NCI-H2227 (cell line): ENCODE measurements around the gene DNM3.

Experiments used
- DNase-seq: peaks from one replicate; lab custom pipeline; 2025; ENCODE audit not compliant: unreplicated experiment; lab: John Stamatoyannopoulos, UW

The DNM3 gene

DNA sequence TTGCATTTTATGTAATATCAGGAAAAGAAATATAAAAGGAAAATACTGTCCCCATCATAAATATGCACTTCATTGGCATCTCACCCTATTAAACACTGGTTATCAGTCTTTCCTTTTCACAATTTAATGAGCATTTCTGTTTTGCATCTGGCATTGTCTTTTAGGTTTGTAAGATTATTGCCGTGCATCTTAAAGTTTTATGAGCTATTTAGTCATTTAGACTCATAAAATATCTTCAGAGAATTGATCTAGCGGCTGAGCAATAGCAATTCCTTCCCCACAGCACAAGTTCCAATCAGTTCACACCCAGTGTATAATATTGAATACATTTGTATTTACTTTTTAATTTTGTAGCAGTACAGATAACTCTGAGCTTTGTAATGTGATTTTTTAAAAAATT lies 466.8 kb downstream of the DNM3 start:
- DNase-seq = no peak

GRCh38 chr1:172308577-172308976 lies 467.3 kb downstream of the DNM3 start:
- DNase-seq = no peak

GRCh38 chr1:172320733-172321132 lies 479.4 kb downstream of the DNM3 start:
- DNase-seq = no peak

GRCh38 chr1:172321451-172321850 lies 480.2 kb downstream of the DNM3 start:
- no peak for DNase-seq

DNA sequence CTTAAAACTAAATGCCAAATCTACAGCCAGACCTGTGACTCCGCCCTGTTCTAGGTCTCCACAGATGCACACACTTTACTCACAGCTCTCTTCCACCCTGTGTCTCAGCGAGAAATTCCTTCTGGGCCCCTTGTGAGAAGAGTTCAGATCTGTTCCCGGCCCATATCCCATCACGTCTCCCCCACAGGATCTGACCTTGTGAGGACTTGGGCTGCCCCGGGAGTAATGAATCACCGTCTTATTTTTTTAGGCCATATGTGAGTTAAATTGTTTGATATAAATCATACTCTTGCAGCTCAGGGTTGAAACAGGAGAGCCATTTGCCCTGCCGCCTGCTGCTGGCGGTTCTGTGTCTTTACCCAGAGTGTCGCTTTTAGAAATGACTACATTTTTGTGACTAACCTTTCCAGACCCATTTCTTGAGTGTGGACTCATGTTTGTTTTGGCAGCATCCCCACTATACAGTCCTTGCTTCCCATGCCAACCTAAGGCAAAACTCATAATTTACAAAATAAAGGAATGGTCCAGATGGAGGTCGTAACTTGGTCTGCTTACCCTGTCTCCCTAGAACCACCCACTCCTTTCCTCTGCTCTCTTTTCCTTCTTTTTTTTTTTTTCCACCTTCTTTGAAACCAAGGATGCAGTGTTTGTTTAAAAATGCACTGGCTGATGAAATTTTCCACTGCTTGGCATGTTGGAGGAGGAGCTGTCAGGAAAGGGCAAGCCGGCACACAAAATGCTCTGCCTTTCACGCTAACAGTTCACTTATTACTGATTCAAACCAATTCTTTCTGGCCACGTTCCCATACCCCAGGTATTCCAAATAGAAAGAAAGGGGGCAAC lies 481.1 kb downstream of the DNM3 start:
- DNase-seq = peak; percentile 23

DNA sequence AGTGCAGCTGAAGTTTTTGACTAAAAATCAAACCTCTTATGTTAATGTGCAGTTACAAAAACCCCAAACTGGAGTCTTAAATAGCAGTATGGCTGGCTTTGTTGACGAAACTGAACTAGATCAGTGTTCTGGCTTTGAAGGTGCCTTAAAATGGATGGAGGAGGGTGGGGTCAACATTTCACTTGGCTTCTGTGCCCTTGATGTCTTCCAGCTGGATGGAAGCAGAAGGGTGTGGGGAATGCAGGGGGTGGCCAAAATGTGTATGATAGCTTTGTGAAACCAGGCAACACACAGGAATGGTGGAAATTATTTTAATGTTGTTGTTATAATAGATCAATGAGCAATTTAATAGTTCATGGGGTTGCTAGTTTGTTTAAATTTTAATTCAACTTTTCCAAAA lies 482.4 kb downstream of the DNM3 start:
- no peak for DNase-seq

DNA sequence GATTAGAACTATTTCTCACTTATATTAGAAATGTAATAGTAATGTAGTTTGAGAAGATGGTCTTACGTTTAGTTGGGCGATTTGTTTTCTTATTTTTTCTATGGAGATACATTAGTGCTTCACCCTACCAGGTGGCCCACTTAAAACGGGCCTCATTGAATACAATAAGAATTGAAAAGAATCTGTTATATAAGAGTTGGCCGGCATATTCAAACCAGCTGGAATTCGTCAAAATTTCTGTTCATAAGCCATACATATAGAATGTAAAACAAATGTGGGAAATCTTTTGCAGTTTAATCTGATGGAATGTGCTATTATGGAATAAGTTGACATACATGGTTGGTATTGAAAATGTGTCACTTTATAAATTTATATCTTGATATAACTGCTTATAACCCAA lies 482.8 kb downstream of the DNM3 start:
- DNase-seq = no peak

DNA sequence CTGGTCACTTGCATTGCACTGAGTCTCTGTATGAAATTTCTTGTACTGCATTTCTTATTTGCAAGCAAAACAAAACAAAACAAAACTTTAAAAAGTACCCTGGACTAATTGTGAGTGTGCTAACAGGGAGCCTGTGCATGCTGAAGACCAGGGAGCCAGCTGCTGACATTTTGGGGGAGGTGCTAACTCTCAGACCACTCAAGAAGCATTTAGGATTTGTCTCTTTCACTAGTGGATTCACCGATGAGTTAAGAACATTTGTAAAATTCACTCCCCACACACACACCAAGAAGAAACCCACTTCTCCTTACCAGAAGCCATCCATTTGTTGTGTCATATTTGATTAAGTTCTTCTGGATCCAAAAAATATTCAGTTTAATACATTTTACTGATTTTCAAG lies 483.5 kb downstream of the DNM3 start:
- DNase-seq = no peak

DNA sequence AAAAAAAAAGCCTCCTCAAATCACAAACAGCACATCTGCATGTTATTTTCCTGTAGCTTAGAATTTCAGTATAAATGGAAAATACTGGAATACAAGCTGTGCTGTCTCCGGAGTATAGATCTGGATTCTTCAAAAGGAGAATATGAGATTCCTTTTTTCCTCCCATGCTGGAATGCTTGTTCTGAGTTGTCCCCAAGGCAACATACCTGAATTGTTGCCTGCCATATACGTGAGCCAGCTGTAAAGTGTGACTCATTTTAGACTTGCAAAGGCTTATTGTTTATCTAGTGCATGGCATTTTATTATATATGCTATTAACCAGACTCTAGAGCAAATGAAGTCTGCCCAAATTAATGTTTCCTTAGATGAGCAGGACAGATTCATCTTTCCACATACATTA lies 484.2 kb downstream of the DNM3 start:
- DNase-seq = no peak

DNA sequence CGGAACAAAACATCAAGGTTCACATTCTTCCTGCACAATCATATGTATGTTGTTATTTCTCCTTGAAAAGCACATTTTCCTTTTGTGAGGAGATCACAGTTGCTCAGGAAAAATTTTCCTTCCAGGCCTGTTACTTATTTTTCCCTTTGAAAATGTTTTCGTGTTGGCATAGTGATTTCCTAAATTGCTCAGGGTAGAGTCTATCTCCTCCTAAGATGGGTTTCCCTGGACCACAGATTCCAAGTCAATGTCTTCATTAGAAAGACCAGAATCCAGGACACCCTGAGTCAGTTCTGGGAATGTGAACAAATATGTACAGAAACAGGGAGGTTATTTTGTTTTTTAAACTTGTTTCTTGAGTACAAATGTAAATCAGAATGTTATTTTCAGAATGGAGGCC lies 484.8 kb downstream of the DNM3 start:
- no peak for DNase-seq

GRCh38 chr1:172328266-172328665 lies 487.0 kb downstream of the DNM3 start:
- no peak for DNase-seq

- DNase-seq = no peak
These were observed 490.9 kb downstream of the DNM3 start for GRCh38 chr1:172332230-172332629.

GRCh38 chr1:172335377-172335776 lies 494.1 kb downstream of the DNM3 start:
- DNase-seq = no peak

DNA sequence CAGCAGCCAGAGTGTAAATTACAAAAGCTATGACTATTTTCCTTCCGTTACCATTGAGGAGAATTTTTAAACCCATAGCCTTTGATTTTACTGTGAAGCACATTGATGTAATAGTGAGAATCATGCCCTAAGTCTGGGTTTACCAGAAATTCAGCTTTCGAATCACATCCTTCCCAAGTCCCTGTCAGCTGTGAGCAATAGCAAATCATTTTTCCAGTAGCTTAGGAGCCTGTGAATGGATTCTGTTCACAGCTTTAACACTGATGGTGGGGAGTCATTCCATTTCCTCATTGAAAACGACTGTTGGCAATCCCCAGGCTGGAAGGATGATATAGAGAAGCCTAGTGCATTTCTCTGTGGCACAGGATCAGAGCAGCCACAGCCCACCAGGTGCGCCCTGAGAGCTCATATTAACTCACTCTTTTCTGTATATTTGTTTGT lies 497.0 kb downstream of the DNM3 start:
- no peak for DNase-seq

DNA sequence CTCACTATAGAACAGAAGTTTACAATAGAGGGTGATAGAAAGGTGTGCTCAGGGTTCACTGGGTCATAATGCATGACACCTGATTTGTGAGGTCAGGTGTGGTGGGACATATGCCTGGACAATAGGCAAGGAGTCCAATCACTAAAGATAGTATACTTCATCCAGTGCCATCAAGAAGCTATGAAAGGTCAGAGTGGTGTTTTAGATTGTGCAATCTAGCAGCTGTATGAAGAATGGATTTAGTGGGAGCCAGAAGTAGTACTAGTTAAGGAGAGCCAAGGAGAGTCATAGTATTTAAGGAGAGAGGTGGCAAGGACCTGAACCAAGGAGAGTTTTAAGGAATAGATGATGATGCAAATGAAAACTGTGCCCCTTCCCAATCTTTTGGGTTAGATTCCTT lies 498.5 kb downstream of the DNM3 start:
- no peak for DNase-seq

GRCh38 chr1:172340520-172340919 lies 499.2 kb downstream of the DNM3 start:
- DNase-seq = no peak

DNA sequence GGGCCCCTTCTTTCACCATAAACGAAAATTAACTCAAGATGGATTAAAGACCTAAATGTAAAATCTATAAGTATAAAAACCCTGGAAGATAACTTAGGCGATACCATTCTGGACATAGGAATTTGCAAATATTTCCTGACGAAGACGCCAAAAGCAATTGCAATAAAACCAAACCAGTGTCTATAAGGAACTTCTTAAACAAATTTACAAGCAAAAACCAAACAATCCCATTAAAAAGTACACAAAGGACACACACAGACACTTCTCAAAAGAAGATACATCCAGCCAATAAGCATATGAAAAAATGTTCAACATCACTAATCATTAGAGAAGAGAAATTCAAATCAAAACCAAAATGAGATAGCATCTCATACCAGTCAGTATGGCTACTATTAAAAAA lies 500.4 kb downstream of the DNM3 start:
- no peak for DNase-seq

DNA sequence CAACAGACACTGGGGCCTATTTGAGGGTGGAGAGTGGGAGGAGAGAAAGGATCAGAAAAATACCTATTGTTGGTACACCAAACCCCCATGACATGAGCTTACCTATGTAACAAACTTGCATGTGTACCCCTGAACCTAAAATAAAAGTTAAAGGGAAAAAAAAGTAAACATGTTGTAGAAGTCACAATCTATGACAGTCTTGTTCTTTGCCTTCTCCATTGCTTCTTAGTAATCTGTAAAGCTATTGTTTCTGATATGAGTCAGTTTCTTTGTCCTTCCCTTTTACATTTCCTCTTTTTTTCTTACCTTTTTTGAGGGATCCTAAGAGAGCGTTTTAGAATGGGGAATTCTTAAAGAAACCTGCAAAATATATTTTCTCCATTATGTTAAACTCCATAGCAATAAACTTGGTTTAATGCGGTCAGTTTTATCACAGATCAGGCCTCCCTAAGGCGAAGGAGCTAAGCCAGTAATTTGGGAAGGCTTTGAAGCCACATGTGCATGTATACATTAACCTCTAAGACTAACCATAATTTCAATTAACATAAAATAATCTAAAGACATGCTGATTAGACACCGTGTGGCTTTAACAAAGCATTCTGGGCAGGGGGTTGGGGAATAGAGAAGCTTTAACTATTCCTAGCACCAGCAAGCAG lies 501.4 kb downstream of the DNM3 start:
- DNase-seq = no peak

- no peak for DNase-seq
These were observed 502.2 kb downstream of the DNM3 start for GRCh38 chr1:172343240-172344160.

GRCh38 chr1:172344444-172344843 lies 503.1 kb downstream of the DNM3 start:
- peak; percentile 60 for DNase-seq

- no peak for DNase-seq
These were observed 503.8 kb downstream of the DNM3 start for GRCh38 chr1:172345077-172345476.

DNA sequence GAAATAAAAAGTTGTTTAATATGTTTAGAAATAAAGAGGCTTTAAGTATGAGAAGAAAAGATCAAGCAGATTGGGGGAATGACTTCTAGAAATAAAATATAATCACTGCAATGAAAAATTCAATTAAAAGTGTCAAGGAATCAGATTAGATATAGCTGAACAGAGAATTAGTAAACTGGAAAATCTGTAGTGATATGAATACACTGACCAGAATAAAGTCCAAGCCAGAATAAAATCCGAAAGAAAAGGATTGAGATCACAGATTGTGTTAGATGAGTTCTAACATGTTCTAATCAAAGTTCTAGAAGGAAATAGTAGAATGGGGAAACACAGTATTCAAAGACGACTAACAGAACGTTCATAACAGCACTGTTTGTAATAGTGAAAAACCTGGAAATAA lies 506.1 kb downstream of the DNM3 start:
- DNase-seq = no peak
